GM21723 (cell line): ENCODE results near the gene ZNF674.
A peak's percentile ranks its signal among the peaks of the same experiment; 100 is the strongest.

Source experiments
- ATAC-seq: cut with Tn5 transposase; IDR thresholded peaks from one replicate; pipeline ENCODE4 v1.9.1; 2021; ENCODE audit warnings: mild to moderate bottlenecking, moderate library complexity; ENCODE audit not compliant: unreplicated experiment

Gene ZNF674

DNA sequence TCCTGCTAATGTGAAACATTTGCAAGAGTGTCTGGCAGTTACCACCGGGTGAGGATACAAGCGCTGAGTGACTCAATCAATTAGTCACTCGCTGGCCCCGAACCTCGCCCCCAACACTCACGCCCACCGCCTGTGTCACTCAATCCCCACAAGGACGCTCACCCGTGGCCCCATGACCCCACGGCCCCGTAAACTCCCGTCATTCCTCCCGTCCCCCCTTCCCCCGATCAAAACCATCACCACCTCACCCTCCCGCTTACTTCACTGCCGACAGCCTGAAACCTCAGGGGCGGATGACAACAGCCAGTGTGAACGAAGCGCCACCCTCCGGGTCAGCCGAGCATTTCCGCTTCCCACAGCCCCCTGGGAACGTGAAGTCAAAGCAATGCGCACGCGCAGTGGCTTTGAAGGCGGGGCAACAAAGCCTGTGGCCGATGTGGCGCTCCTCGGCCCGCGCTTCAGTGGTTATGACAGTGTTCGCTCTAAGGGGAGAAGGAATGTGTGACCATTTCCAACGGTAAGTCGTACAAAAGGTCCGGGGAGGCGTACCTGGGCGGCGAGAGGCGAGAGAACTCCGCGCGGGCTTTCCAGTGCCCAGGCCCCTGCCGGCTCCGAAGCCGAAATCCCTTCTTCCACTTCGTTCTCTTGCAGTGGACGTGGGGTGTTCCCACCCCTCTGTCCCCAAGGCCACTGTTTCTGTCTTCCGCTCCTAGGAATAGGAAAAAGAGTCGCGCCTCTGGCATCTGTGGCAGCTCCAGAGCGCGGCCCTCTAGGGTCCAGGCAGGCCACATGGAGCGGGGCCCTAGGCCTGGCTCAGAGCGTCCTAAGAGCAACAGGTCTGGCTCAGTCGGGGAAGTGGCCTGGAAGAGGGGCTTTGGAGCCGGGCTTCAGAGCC lies at the start of gene ZNF674:
TSS of gene ZNF674 (minus strand) at position 311 of the 895 bp plus-strand sequence. CDS start 3,334 bp downstream, outside the sequence.
- ATAC-seq = peak; percentile 82

DNA sequence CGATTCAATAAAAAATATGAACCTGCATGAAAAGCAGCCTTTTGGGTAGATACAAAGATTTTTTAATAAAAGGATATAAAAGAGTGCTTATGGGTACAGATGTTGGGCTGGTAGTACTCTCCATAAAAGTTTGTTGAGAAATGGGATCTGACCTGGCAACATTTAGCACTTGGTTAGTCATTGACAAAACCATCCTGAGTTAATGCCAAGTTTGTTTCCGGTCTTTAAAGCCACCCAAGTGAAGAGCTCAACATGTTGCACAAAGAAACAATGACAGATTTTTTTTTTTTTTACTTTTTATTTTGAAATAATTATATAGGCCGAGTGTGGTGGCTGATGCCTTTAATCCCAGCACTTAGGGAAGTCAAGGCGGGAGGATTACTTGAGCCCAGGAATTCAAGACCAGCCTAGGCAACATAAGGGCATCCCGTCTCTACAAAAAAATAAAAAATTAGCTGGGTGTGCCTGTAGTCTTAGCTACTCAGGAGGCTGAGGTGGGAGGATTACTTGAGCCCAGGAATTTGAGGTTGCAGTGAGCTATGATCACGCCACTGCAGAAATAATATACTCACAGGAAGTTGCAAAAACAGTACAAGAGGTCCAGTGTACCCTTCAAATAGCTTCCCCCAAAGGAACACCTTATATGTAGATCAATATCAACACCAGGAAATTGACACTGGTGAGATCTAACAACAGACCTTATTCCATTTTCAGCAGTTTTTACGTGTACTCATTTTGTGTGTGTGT lies 44.9 kb upstream of the ZNF674 start:
- no peak for ATAC-seq

DNA sequence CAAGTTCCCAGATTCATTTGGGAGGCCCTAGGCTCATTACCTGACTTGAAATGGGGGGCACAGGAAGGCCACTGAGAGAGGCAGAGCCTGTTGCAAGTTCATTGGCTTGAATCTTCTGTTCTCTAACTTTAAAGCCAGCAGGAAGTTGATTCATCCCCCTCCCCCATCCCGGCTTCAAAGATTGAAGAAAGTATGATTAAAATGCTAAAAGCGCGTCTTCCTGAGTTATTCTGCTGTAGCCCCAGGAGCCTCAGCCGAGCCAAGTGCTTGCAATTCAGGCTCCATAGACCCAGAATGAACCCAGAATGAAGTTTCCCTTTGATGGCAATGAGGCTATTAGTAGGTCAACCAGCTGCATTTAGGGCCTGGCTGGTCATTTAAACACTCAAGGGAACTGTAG lies 43.0 kb upstream of the ZNF674 start:
- no peak for ATAC-seq

DNA sequence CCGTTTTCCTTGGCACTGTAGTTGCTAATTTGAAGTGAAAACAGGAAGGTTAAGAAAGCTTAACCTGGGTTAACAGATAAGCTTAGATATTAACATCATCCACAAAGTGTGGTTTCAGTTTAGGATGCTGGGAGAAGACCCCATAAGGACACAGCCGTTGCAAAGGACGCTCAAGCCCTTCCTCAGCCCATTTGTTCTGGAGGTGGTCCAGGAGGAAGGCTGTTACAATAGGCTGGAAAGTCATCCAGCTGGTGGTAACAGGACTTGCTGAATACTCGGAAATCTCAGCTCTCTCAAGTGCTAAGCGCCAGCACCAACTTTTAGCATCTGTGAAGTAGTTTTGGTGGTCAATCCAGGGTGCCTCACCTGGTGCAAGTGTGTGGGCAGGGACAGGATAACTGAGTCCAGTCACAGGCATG lies 42.5 kb upstream of the ZNF674 start:
- ATAC-seq = no peak

DNA sequence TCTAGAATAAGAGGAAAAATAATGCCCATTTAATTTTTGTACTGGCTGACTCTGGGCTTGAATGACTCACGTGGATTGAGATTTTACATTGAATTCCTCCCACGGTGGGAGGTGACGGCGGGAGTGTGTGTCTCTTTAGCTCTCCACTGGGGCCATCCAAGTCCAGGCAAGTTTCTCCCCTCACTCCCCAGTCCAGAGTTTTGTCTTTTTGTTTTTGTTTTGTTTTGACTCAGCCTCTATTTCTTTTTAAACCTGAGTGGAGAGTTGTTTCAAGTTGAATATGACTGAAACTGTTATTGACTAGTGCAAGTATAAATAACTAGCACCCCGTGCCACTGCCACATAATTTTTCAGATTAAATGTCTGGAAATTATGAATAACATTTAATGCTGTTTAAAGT lies 41.9 kb upstream of the ZNF674 start:
- peak; percentile 80 for ATAC-seq

DNA sequence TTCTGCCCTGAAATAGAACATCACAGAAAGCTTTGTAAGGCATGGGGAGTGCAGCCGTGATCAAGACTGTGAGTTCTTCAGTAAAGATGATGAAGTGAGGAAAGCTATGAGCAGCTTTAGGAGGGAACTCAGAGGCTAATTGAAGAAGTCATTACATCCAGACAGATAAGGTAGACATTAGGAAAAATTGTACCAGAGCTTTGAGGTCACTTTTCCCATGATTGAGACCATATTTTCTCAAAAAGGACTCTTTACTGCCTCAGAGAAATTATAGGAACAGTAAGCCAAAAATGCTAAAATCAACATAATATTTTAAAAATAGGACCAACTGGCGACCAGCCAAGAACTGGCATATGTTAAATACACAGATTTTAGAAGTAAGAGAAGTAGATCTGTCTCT lies 39.5 kb upstream of the ZNF674 start:
- ATAC-seq = no peak

DNA sequence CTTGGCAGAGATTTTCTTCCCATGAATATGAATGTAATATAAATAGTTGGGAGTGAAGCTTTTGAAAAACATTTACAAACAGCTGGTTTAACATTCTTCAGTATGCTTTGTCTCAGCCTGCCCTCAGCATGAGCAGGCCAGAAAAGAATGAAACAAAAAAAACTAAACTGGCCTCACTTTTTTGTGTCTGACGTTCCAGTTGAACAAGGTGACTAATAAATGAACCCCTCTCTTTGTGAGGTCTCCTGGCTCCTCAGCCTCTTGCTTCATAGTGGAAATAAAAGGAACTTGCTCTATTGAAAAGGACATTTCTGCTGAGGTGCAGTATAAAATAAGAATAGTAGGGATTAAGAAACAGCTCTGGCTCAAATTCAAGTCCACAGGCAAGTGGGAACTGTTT lies 37.7 kb upstream of the ZNF674 start:
- no peak for ATAC-seq

DNA sequence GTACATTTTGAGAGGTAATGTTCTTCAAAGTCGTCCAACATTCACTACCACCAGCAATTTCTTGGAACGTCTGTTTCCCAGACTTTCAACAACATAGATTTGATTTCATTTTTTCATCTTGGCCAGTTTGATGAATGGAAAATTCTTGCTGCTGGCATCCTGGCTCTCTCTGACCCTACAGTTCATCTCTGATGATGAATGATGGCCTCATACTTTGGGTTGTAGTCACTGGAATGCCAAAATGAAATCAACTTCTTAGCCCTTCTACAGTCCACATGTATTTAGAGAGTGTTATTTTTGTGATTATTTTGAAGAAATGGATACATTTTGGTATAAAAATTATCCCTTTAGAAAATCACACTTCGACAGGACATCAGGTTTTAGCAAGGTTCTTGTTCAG lies 37.1 kb upstream of the ZNF674 start:
- no peak for ATAC-seq

DNA sequence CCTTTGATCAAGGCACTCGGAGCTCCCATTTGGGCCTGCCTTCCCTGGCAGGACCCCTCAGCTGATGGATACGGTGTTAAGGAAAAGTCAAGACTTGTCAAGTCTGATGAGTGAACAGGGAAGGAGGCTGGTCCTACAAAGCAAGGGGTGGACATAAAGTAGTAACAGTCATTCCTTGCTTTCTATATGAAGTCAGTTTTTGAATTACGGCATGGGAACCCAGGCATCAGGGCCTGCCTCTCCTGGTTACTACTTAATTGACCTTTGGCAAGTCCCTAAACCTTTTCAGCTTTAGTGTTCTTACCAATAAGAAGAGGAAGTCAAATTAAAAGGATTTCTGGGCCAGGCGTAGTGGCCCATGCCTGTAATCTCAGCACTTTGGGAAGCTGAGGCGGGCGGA lies 35.4 kb upstream of the ZNF674 start:
- ATAC-seq = no peak

DNA sequence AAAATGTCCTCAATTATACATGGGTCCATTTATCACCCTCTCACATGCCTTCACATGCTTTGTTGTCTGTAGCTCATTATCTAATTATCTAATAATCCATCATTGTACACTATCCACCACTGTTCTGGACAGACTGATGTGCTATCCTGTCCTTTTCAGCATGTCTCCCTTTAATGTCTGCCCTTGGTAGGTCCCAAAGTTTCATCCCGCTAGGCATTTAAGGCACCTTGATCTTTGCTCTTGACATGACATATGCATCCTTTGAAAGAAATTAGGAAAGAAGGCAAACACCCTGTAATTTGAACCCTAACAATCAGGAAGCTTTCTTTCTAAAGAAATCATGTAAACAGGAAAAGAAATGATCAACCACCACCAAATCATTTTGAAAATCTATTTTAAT lies 34.0 kb upstream of the ZNF674 start:
- no peak for ATAC-seq

DNA sequence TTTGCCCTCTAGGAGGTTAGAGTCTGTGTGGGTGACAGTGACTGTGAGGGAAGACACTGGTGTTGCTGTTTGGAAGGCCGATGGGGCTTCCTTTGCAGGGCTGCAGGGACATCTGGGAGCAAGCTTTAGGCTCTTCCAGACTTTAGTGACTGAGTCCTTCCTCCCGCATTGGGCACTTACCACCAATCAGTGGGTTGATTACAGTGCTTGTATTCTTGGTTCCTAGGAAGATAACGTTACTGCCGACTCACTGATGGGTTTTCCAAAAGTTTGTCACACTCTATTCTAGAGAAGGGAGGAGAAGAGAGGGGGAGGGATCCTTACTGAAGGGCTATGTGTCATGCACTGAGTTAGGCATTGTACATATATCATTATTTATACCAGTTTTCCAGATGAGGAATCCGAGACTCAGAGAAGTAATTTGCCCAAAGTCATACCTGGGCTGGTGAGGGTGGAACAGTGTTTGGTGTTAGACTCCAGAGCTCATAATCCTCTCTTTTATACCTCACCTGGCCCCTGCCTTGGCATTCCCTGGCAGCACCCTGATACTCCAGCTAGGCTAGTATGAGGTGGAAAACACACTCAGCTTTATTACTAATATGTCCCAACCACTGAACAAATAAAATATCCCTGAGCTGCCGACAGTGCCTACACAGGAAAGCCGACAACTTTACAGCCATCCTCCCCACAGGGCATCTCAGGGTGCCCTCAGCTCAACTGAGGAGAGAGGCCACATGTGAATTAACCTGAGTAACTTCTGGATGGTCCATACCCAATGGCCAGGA lies 32.2 kb upstream of the ZNF674 start:
- ATAC-seq = no peak

DNA sequence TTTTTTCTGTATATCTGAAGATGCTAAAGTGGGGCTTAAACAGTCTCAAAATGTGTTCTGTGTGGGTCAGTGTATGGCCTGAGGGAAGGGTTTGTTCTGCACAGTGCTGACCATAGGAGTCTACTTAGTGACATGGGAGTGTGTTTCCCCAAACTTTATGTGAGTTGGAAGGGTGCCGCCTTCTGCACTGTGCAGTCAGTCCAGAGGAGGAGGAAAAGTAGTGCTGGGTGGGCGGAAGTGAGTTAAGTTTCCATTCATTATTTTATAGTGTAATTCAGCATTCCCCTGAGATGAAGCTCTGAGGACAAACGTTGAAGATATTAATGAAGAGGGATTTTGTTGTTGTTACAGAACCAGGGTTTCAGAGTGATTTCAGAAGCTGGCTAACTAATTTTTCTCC lies 31.2 kb upstream of the ZNF674 start:
- ATAC-seq = no peak

DNA sequence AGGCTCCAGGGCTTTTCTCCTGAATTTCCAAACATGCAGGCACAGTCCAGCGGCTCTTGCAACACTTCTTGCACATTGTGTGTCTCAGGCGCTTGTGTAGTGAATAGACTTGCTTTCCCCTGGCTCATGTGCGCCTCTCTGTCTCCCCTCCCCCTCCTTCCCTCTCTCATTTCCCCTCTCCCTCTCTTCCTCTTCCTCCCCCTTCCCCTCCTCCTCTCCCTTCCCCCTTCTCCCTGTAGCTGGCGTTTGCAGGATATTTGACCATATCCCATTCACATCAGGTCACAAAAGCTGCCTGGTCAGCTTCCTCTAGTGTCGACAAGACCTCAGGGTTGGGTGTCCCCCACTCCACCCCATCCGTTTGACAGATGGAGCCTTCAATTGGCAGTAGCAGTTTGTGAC lies 30.8 kb upstream of the ZNF674 start:
- ATAC-seq = no peak

DNA sequence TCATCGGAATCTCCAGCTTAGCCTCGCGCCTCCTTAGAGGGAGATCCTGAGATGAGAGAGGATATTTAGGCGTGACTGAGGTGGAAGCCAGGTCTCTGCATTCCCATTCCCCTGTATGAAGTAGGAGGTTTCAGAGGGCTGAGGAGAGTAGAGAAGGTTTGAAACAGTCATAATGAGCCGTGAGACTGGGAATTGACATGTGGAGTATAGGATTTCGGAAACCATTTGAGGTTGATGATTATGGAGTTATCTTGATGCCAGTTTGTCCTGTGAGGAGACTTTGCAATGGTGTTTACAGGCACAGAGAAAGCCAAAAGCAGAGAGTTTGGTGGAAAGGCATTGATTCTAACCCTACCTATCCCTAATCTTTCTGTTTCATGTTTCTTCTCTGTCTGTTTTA lies 30.4 kb upstream of the ZNF674 start:
- no peak for ATAC-seq

DNA sequence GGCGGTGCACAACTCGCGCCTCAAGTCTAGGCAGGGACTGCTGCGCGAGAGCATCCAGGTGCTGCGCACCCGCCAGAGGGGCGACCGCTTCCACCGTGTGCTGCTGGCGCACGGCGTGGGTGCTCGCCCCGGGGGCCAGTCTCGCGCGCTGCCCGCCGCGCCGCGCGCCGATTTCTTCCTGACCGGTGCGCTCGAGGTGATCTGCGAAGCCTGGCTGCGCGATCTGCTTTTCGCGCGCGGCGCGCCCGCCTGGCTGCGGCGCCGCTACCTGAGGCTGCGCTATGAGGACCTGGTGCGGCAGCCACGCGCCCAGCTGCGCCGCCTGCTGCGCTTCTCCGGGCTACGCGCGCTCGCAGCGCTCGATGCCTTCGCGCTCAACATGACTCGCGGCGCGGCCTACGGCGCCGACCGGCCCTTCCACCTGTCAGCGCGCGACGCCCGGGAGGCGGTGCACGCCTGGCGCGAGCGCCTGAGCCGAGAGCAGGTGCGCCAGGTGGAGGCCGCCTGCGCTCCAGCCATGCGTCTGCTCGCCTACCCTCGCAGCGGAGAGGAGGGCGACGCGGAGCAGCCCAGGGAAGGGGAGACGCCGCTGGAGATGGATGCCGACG lies 29.7 kb upstream of the ZNF674 start:
- peak; percentile 11 for ATAC-seq

DNA sequence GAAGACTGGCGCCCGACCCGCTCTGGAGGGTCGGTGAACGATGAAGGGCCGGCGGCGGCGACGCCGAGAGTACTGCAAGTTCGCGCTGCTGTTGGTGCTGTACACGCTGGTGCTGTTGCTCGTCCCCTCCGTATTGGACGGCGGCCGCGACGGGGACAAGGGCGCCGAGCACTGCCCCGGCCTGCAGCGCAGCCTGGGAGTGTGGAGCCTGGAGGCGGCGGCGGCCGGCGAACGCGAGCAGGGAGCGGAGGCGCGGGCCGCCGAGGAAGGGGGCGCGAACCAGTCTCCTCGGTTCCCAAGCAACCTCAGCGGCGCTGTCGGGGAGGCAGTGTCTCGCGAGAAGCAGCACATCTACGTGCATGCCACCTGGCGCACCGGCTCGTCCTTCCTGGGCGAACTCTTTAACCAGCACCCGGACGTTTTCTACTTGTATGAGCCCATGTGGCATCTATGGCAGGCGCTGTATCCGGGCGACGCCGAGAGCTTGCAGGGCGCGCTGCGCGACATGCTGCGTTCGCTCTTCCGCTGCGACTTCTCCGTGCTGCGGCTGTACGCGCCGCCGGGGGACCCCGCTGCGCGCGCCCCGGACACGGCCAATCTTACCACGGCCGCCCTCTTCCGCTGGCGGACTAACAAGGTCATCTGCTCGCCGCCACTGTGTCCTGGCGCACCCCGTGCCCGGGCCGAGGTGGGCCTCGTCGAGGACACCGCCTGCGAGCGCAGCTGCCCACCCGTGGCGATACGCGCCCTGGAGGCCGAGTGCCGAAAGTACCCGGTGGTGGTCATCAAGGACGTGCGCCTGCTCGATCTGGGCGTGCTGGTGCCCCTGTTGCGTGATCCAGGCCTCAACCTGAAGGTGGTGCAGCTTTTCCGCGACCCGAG lies 28.9 kb upstream of the ZNF674 start:
- peak; percentile 28 for ATAC-seq

DNA sequence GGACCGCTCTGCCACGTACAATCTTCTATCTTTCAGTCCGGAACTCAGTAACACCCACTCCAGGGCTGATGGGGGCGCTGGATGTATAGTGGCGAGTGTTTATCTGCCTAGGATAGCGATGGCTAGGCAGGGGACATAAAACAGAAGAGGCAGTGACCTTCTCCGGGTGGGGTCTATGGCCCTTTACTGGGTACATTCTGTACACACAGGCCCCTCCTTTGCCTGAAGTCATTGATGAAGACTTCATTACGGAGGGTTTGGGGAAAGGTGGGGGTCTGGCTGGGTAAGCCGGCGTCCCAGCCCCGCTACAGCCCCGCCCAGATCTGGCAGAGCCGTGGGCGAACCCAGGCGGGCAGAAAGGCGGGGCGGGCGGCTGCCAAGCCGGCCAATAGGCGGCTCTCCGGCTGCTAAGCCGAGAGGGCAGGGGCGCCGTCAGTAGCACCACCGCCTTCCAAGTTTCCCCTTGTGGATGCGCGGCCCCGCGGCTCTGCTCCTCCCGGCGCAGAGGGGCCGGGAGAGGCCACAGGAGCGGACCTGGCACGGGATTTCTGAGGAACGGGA lies 28.2 kb upstream of the ZNF674 start, which contains the start of gene CHST7:
TSS of gene CHST7 (plus strand) at position 435 of the 561 bp plus-strand sequence. CDS start 167 bp downstream, outside the sequence.
- peak; percentile 55 for ATAC-seq

DNA sequence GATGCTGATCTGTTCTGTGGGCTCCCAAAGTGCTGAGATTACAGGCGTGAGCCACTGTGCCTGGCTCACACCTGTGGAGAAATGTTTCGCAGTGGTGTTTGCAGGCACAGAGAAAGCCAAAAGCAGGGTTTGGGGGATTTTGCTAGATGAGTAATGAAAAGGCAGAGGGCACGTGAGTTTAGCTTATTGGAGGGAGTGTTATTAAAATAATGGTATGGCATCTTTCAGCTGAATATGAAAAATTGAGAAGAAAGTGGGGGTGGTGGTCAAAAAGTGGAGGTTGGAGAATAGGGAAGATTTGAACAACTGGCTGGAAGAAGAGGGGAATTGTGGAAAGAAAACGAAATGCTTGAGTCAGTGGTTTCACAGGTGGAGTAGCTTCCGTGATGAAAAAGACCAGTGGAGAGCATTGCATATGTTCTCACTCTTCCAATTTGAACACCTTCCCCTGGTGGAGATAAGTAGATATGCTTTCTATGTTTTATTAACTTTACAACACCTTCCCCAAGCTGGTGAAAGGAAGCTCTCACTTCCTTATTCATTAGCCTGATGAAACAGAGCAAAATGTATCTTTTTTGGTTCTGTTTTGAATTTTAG lies 27.2 kb upstream of the ZNF674 start:
- ATAC-seq = peak; percentile 44
